Measurements from ENCODE around the gene RBM27.
"Not testable (repeated sequence)": the region's sequence is repeated elsewhere in the genome, so short reads cannot be mapped to it uniquely, and the experiment has no call there.

Gene RBM27

GRCh38 chr5:146205499-146206202, 2.2 kb downstream of the RBM27 start:
- DNase-seq, result no peak

DNA sequence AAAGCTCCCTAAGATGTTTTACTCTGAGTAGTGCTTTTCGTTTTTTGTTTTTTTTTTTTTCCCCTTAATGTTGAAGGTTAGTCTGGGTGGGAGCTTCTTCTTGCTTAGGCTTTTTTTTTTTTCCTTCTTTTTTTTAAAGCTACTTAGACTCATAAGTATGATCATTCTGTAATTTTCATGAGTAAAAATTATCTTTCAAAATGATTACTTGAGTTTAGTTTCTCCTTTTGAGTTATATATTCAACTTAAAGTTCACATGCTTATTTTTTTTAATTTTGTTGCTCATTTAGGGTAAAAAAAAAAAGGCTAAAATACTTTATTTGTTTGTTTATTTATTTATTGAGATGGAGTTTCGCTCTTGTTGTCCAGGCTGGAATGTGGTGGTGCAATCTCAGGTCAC, 2.9 kb downstream of the RBM27 start:
- DNase-seq, result no peak

- DNase-seq, result no peak
Observed at GRCh38 chr5:146208916-146209522, 5.6 kb downstream of the RBM27 start.

- DNase-seq, result no peak
Observed at GRCh38 chr5:146209714-146210113, 6.3 kb downstream of the RBM27 start.

DNA sequence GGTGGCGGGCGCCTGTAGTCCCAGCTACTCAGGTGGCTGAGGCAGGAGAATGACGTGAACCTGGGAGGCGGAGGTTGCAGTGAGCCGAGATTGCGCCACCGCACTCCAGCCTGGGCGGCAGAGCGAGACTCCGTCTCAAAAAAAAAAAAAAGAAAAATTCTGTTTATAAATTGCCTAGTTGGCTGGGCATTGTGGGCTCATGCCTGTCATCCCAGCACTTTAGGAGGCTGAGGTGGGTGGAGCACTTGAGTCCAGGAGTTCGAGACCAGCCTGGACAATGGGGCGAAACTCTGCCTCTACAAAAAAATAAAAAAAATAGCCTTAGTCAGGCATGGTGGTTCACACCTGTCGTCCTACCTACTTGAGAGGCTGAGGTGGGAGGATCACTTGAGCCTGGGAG, 7.4 kb downstream of the RBM27 start:
- DNase-seq, result not testable (repeated sequence)

GRCh38 chr5:146213210-146213826, 9.9 kb downstream of the RBM27 start:
- no peak for DNase-seq

DNA sequence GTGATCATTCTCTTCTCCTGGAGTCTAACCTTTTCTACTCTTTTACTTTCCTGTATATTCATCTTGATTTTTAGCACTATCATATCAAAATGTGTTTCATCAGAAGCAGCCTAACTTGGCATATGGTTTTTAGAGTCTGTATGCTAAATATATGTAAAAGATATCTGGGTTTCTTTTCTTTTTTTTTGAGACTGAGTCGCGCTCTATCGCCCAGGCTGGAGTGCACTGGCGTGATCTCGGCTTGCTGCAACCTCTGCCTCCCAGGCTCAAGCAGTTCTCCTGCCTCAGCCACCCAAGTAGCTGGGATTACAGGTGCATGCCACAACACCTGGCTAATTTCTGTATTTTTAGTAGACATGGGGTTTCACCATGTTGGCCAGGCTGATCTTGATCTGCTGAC, 11.5 kb downstream of the RBM27 start:
- DNase-seq, result not testable (repeated sequence)

DNA sequence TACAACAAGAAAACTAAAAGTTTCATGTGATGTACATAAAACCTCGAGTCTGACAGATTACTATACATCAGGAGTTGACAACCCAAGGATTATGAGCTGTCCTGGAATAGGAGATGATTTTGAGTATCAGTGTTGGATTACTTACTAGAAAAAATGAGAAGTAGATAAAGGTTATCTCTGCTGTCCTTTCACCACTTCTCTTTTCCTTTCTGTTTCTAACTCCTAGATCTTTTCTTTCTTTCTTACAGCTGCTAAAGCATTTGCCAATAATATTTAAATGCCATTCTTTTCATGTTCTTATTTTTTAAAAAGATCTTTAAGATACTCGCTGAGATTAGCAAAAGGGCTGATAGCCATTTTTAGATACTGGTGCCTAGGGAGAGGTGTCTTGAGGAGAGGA, 14.8 kb downstream of the RBM27 start:
- DNase-seq, result no peak

GRCh38 chr5:146219243-146219642, 15.8 kb downstream of the RBM27 start:
- no peak for DNase-seq

GRCh38 chr5:146221234-146221633, 17.8 kb downstream of the RBM27 start:
- no peak for DNase-seq

DNA sequence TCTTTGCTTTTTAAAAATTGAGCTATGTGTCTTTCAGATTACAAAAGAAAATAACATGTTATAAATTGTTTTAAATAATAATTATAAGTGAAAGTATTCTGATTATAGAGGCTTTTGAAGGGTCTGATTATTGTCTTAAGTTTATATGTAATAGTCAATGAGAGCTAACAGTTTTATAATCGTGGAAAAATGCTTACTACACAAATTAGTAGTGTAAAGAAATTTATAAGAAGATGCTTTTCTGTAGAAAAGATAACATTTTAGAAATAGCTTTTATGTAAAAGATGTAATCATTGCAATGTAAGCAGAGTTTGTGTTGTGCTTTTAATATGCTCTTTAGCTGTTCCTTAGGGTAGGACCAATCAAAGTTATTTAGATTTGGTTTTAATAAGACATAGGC, 18.6 kb downstream of the RBM27 start:
- no peak for DNase-seq

DNA sequence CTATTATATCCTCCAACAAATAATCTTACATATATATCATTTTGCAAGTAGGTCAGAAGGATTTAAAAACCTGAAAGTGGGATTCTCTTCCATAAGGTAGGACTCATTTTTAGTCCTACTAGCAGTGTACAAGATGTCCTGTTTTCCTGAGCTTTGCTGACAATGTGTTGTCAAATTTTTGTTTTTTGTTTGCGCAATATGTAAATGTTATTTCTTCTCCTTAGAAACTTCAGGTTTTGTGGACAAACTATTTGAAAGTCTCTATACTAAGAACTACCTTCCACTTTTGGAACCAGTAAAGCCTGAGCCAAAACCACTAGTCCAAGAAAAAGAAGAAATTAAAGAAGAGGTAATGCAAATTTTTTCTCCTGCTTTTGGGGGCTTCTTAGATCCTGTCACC, 19.8 kb downstream of the RBM27 start:
- no peak for DNase-seq

GRCh38 chr5:146229222-146229621, 25.8 kb downstream of the RBM27 start:
- DNase-seq, result no peak

DNA sequence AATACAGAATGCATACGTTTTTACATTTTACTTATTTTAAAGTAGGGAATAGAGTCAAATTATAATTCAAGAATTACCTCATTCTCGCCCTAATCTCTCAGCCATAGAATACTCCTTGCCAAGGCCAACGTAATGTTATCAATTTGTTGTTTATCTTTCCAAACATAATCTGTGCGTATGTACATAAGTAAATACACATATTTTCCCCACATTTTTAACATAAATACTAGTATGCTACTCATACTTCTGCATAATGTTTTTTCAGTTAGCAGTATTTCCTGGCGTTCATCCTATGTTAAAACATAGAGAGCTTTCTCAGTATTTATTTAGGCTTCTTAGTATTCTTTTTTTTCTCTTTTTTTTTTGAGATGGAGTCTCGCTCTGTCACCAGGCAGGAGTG, 28.8 kb downstream of the RBM27 start:
- DNase-seq, result no peak

DNA sequence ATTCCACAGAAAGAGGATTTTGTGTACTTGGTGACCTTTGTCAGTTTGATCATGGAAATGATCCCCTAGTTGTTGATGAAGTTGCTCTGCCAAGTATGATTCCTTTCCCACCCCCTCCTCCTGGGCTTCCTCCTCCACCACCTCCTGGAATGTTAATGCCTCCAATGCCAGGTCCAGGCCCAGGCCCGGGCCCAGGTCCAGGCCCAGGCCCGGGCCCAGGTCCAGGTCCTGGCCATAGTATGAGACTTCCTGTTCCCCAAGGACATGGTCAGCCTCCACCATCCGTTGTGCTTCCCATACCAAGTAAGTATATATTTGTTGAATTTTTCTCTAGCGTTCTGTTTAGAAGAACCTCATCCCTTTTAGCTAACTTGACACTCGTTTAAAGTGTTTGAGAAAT, 30.0 kb downstream of the RBM27 start:
- DNase-seq, result no peak

DNA sequence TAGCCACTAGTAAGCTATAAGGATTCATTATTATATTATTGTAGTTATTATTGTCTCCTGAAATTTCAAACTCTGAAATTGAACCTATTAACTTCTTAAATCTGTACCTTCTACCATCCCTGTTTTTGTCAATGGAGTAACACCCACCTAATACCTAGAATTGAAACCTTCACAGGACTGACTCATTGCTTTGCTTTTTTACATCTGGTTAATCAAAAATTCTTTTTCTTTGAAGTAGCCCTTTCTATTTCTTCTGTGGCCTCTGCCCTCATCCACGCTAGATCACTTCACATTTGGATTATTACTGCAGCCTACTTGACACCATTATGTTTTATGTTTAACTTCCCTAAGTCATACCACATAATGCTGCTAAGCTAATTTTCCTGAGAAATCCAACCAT, 35.6 kb downstream of the RBM27 start:
- DNase-seq, result no peak

GRCh38 chr5:146240951-146241350, 37.5 kb downstream of the RBM27 start:
- DNase-seq, result no peak

DNA sequence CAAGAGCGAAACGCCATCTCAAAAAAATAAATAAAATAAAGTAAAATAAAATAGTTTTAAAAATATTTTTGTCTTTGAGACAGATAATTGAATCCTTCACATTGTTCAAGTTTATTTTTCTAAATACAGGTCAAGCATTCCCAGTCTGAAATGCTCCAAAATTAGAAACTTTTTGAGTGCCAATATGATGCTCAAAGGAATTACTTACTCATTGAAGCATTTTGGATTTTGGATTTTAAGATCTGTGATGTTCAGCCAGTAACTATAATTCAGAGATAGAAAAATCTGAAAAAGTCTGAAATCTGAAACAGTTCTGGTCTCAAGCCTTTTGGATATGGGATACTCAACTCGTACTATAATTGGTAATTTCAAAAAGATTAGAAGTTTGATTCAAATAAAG, 39.8 kb downstream of the RBM27 start:
- DNase-seq, result no peak

DNA sequence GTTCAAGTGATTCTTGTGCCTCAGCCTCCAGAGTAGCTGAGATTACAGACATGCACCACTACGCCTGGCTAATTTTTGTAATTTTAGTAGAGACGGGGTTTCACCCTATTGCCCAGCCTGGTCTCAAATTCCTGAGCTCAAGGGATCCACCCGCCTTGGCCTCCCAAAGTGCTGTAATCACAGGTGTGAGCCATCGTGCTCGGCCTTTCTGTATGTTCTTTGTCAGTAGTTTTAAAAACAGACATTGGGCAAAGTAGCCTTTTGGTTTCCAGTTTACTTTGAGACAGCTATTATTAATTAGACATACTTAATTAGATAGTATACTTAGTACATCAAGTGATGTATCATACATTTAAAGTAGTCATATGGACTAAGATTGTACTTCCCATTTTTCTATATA, 45.2 kb downstream of the RBM27 start:
- DNase-seq, result no peak

- DNase-seq, result no peak
Observed at GRCh38 chr5:146249801-146250200, 46.4 kb downstream of the RBM27 start.
